Fibroblast of the aortic adventitia (primary cell): ENCODE measurements around the gene USH2A. TPM values are rescaled to one million over a fixed set of nuclear protein-coding genes. Genes with fewer than 3 reads are reported as not detected.

Experiments
- DNase-seq: peaks from one replicate; pipeline ENCODE4 v3.0.0-alpha.2; 2010; ENCODE audit warnings: low read depth
- H3K4me3 ChIP-seq: 2 replicates; pipeline ENCODE4 v1.5.1; 2011; ENCODE audit warnings: low read depth, mild to moderate bottlenecking, control low read depth, low read length, moderate library complexity
- total RNA-seq: library from RNA; depleted of rRNA; stranded (reverse); fragments of >200 nt; gene quantifications from 2 replicates; pipeline ENCODE4 v1.2.3, GENCODE V29; 2012; ENCODE audit warnings: low replicate concordance
- TF ChIP-seq, protein P1 (sequence below): IDR thresholded peaks from 2 replicates; pipeline ENCODE4 v1.5.1; 2011; ENCODE audit warnings: mild to moderate bottlenecking, low read length, control low read depth, inconsistent platforms; ENCODE audit not compliant: insufficient read depth

Gene USH2A
- total RNA-seq, 1 donor = under 0.01 TPM

GRCh38 chr1:215845234-215845891 lies 577.9 kb downstream of the USH2A start:
- TF ChIP-seq, protein P1, sequence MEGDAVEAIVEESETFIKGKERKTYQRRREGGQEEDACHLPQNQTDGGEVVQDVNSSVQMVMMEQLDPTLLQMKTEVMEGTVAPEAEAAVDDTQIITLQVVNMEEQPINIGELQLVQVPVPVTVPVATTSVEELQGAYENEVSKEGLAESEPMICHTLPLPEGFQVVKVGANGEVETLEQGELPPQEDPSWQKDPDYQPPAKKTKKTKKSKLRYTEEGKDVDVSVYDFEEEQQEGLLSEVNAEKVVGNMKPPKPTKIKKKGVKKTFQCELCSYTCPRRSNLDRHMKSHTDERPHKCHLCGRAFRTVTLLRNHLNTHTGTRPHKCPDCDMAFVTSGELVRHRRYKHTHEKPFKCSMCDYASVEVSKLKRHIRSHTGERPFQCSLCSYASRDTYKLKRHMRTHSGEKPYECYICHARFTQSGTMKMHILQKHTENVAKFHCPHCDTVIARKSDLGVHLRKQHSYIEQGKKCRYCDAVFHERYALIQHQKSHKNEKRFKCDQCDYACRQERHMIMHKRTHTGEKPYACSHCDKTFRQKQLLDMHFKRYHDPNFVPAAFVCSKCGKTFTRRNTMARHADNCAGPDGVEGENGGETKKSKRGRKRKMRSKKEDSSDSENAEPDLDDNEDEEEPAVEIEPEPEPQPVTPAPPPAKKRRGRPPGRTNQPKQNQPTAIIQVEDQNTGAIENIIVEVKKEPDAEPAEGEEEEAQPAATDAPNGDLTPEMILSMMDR = no peak
- peak; percentile 73 for DNase-seq
- no peak overlapping the region for H3K4me3 ChIP-seq

DNA sequence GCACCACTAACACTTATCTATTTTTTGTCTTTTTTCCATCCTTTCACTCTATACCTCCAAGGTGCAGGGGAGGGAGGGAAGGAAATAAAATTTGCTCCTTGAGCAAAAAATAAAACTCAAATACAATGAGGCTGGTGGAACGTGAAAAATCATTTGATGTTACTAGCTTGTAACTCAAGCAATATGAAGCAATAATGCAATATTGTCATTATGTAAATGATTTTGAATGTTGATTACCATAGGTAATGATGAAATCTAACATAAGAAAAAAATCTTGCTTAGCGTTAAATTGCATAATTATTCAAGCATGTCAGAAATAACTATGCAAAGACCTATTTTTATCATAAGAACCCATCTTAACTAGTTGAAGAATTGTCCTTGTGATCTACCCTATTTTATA lies 578.5 kb downstream of the USH2A start:
- H3K4me3 ChIP-seq = no peak overlapping the region
- TF ChIP-seq, protein P1 = no peak
- no peak for DNase-seq

DNA sequence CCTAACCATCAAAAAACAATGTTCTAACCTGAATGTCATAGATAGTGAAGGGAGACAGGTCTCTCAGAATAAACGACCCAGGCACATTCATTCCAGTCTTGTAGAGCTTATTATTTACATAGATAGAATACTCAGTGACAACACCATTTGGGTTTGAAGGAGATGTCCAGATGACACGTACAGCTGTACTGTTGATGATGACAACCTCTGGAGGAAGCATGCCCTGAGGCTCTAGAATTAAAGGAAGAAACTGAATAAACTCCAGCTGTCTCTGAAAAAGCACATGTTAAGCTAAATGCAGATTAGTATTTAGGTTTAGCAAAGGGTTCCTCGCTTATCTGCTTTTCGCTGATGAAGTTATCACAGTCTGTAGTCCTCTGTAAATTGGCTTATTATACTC lies 579.0 kb downstream of the USH2A start:
- DNase-seq = no peak
- H3K4me3 ChIP-seq = no peak overlapping the region
- TF ChIP-seq, protein P1 = no peak

DNA sequence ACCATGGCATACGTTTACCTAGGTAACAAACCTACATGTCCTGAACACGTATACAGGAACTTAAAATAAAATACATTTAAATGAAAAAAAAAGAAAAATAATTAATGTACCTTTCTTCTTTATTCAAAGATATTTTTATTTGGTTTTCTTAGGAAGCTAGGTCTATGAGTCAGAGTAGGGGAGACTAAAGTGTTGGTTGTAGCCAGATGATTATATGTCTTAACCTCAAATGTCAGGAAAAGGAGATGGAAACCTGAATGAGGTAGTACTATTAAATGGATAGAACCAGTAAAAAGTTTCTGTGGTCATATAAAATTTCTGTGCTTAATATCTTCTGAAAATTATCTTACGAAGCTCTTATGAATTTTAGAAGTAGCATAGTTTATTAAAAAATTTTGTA lies 580.3 kb downstream of the USH2A start:
- no peak for DNase-seq
- TF ChIP-seq, protein P1 = no peak

GRCh38 chr1:215835951-215836350 lies 587.3 kb downstream of the USH2A start:
- no peak overlapping the region for H3K4me3 ChIP-seq
- DNase-seq = peak; percentile 55
- TF ChIP-seq, protein P1 = no peak

More for the DNA sequence above, 580.3 kb downstream of the USH2A start:
- H3K4me3 ChIP-seq = no peak overlapping the region

GRCh38 chr1:215833941-215834729 lies 589.1 kb downstream of the USH2A start:
- no peak for DNase-seq
- TF ChIP-seq, protein P1 = no peak
- no peak overlapping the region for H3K4me3 ChIP-seq
